ENCODE measurements around the gene SPP2.
A peak's percentile ranks its signal among the peaks of the same experiment; 100 is the strongest.

The SPP2 gene

GRCh38 chr2:234024304-234024703 is 26.2 kb upstream of the SPP2 start:
- no peaks in the 10 kb centered on the region for H3K27me3 ChIP-seq (replicated peaks)
- in situ Hi-C loops (cut with HindIII; ENCODE audit: low pct_ligation_motif_present, low sequenced_read_pairs) = no loop called here
- H3K4me3 ChIP-seq (ENCODE audit: low read depth, low read length) = no peak overlapping the region
- no peak overlapping the region for H3K27ac ChIP-seq
- TF ChIP-seq CTCF (IDR thresholded peaks at IDR 0.05; ENCODE audit: low read depth, low read length, missing control alignments) = no peak
- no peak for DNase-seq
- no peaks in the 10 kb centered on the region for H3K36me3 ChIP-seq (replicated peaks)

- H3K27ac ChIP-seq = no peak overlapping the region
- DNase-seq = no peak
- H3K36me3 ChIP-seq (replicated peaks) = no peaks in the 10 kb centered on the region
- no peaks in the 10 kb centered on the region for H3K27me3 ChIP-seq (replicated peaks)
- in situ Hi-C loops (cut with HindIII; ENCODE audit: low pct_ligation_motif_present, low sequenced_read_pairs) = no loop called here
- H3K4me3 ChIP-seq (ENCODE audit: low read depth, low read length) = peak overlapping the region; percentile 17
- TF ChIP-seq CTCF (IDR thresholded peaks at IDR 0.05; ENCODE audit: low read depth, low read length, missing control alignments) = no peak
Observed at GRCh38 chr2:234025466-234025865, 25.0 kb upstream of the SPP2 start.

- DNase-seq = peak; percentile 29
- Histone ChIP-seq H3K27ac (no peak overlapping the region), H3K27me3 (replicated peaks) (no peaks in the 10 kb centered on the region), H3K36me3 (replicated peaks) (no peaks in the 10 kb centered on the region), H3K4me3 (ENCODE audit: low read depth, low read length) (peak overlapping the region; percentile 17)
- in situ Hi-C loops (cut with HindIII; ENCODE audit: low pct_ligation_motif_present, low sequenced_read_pairs) = no loop called here
- no peak for TF ChIP-seq CTCF (IDR thresholded peaks at IDR 0.05; ENCODE audit: low read depth, low read length, missing control alignments)
Observed at GRCh38 chr2:234025891-234026401, 24.6 kb upstream of the SPP2 start.

GRCh38 chr2:234026693-234027254 is 23.7 kb upstream of the SPP2 start:
- in situ Hi-C loops (cut with HindIII; ENCODE audit: low pct_ligation_motif_present, low sequenced_read_pairs) = no loop called here
- DNase-seq = no peak
- H3K27ac ChIP-seq = no peak overlapping the region
- no peak for TF ChIP-seq CTCF (IDR thresholded peaks at IDR 0.05; ENCODE audit: low read depth, low read length, missing control alignments)
- H3K4me3 ChIP-seq (ENCODE audit: low read depth, low read length) = no peak overlapping the region
- no peaks in the 10 kb centered on the region for H3K27me3 ChIP-seq (replicated peaks)
- H3K36me3 ChIP-seq (replicated peaks) = no peaks in the 10 kb centered on the region

- TF ChIP-seq CTCF (IDR thresholded peaks at IDR 0.05; ENCODE audit: low read depth, low read length, missing control alignments) = no peak
- H3K27ac ChIP-seq = no peak overlapping the region
- no peak for DNase-seq
Observed at GRCh38 chr2:234027641-234028040, 22.9 kb upstream of the SPP2 start.

GRCh38 chr2:234029150-234029733 is 21.3 kb upstream of the SPP2 start:
- TF ChIP-seq CTCF (IDR thresholded peaks at IDR 0.05; ENCODE audit: low read depth, low read length, missing control alignments) = no peak
- Histone ChIP-seq H3K4me3 (ENCODE audit: low read depth, low read length) (no peak overlapping the region), H3K27me3 (replicated peaks) (no peaks in the 10 kb centered on the region), H3K36me3 (replicated peaks) (no peaks in the 10 kb centered on the region), H3K27ac (no peak overlapping the region)
- no peak for DNase-seq
- in situ Hi-C loops (cut with HindIII; ENCODE audit: low pct_ligation_motif_present, low sequenced_read_pairs) = no loop called here

More at GRCh38 chr2:234027641-234028040, 22.9 kb upstream of the SPP2 start:
- in situ Hi-C loops (cut with HindIII; ENCODE audit: low pct_ligation_motif_present, low sequenced_read_pairs) = no loop called here
- no peaks in the 10 kb centered on the region for H3K27me3 ChIP-seq (replicated peaks)
- no peak overlapping the region for H3K4me3 ChIP-seq (ENCODE audit: low read depth, low read length)
- no peaks in the 10 kb centered on the region for H3K36me3 ChIP-seq (replicated peaks)
